GM19372 (cell line): ENCODE results near the gene SMTN.
"Not testable (repeated sequence)": the region's sequence is repeated elsewhere in the genome, so short reads cannot be mapped to it uniquely, and the experiment has no call there.

Source experiments
- ATAC-seq: cut with Tn5 transposase; IDR thresholded peaks from one replicate; pipeline ENCODE4 v1.9.1; 2021; ENCODE audit warnings: mild to moderate bottlenecking, low read depth, moderate library complexity; ENCODE audit not compliant: unreplicated experiment

SMTN gene

GRCh38 chr22:31103111-31103510 lies 22.0 kb downstream of the SMTN start:
- ATAC-seq, result no peak

- ATAC-seq, result no peak
Measured at GRCh38 chr22:31103899-31104694, 23.0 kb downstream of the SMTN start.

GRCh38 chr22:31104869-31105268 lies 23.8 kb downstream of the SMTN start:
- ATAC-seq, result no peak

GRCh38 chr22:31105282-31105929 lies 24.3 kb downstream of the SMTN start:
- ATAC-seq, result no peak

- no peak for ATAC-seq
Measured at GRCh38 chr22:31106001-31106571, 25.0 kb downstream of the SMTN start.

- no peak for ATAC-seq
Measured at GRCh38 chr22:31106731-31107177, 25.6 kb downstream of the SMTN start.

- peak; percentile 83 for ATAC-seq
Measured at GRCh38 chr22:31107178-31107893, 26.2 kb downstream of the SMTN start, which contains the start of gene SELENOM. SELENOM (minus strand) TSS chr22:31107568; CDS start chr22:31107505, 63 bp downstream.

- ATAC-seq, result peak; percentile 11
Measured at GRCh38 chr22:31107894-31108218, 26.7 kb downstream of the SMTN start.

GRCh38 chr22:31112547-31113091 lies 31.5 kb downstream of the SMTN start:
- not testable (repeated sequence) for ATAC-seq

GRCh38 chr22:31118046-31118820 lies 37.1 kb downstream of the SMTN start:
- ATAC-seq, result no peak

- ATAC-seq, result no peak
Measured at GRCh38 chr22:31119026-31119717, 38.1 kb downstream of the SMTN start.

- no peak for ATAC-seq
Measured at GRCh38 chr22:31120230-31120629, 39.1 kb downstream of the SMTN start.

GRCh38 chr22:31120642-31121041 lies 39.5 kb downstream of the SMTN start:
- ATAC-seq, result no peak

- no peak for ATAC-seq
Measured at GRCh38 chr22:31121403-31121802, 40.3 kb downstream of the SMTN start.

- ATAC-seq, result no peak
Measured at GRCh38 chr22:31122196-31122531, 41.0 kb downstream of the SMTN start.

GRCh38 chr22:31122532-31123291 lies 41.6 kb downstream of the SMTN start, which contains the start of gene INPP5J:
INPP5J (plus strand) TSS chr22:31122966; CDS start chr22:31123015, 49 bp downstream.
- ATAC-seq, result no peak

- ATAC-seq, result no peak
Measured at GRCh38 chr22:31123292-31123602, 42.1 kb downstream of the SMTN start.

- ATAC-seq, result no peak
Measured at GRCh38 chr22:31124290-31124689, 43.2 kb downstream of the SMTN start.
